GM21390 (cell line): Measurements from ENCODE around the gene PLCB1.
A peak's percentile ranks its signal among the peaks of the same experiment; 100 is the strongest.
"Not testable (repeated sequence)": the region's sequence is repeated elsewhere in the genome, so short reads cannot be mapped to it uniquely, and the experiment has no call there.

ENCODE experiments used
- ATAC-seq: cut with Tn5 transposase; IDR thresholded peaks from one replicate; pipeline ENCODE4 v1.9.1; 2021; ENCODE audit not compliant: unreplicated experiment

PLCB1 gene

DNA sequence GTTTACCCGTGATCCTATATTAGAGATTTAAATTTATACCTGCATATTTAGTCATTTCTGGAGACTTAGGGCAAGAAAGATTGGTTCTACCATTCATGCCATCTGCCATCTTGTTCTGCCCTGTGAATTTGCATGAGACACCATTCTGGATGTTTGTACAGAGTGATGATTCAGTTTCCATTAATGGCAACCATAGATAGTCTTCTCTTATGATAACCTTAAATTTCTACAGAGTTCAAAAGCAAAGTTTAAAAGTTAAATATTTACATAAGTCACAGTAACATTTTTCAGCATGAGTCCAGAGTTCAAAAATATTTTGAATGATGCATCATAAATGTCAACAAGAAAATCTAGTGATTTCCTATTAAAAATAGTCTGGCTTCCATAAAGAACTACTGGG lies 23.2 kb downstream of the PLCB1 start:
- ATAC-seq, result no peak

DNA sequence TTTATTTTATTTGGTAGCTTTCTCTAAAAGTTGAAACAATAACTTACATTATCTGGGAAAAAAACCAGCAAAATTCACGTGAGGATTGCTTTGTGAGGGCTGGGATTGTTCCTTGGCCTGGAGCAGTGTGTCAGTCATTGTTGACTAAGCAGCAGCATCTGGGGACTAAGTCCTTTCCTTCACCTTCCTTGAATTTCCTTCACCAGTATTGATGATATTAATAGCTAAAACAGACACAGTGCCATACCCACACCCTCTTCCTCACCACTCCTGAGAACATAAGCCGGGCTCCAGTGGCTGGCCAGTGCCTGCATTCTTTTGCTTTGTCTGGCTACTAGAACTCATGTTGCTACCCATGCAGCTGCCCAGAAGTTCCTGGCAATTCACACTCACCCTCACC lies 23.7 kb downstream of the PLCB1 start:
- ATAC-seq, result no peak

DNA sequence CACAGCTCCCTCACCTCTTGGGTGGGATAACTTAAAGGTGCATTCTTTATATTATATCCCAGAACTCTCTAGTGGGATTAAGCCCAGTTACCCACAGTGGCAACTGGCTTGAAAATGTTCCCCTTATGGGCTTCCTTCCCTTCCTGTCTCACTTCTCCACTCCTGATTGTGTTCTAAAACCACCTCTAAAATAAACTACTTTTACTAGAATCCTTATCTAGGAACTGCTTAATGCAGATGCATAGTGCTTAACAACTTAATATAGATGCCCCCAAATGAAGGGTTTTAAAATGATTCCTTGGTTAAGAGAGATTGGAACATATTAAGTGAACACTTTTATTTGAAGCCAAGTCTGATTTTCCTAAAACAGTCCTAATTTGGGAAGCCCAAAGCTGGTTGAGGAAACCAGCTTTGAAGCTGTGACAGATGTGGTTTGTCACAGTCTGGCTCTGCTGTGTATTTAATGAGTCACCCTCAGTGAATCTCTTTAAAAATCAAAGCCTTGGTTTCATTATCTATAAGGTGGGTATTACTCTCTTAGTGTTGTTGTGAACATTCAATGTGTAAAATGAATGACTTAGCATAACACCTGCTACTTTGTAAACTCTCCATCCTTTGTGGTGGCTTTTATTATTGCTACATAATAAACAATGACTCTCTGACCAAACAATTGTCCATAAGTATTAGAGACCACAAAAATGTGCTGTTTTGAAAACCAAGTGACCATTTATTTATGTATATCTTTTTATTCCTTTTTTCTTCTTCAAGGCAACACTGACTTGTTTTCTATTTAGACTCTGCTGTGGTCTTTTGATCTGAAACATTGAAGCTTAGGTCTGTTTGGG lies 24.4 kb downstream of the PLCB1 start:
- peak; percentile 62 for ATAC-seq

GRCh38 chr20:8159217-8159616 lies 27.2 kb downstream of the PLCB1 start:
- ATAC-seq, result not testable (repeated sequence)

GRCh38 chr20:8161264-8162071 lies 29.4 kb downstream of the PLCB1 start:
- no peak for ATAC-seq

DNA sequence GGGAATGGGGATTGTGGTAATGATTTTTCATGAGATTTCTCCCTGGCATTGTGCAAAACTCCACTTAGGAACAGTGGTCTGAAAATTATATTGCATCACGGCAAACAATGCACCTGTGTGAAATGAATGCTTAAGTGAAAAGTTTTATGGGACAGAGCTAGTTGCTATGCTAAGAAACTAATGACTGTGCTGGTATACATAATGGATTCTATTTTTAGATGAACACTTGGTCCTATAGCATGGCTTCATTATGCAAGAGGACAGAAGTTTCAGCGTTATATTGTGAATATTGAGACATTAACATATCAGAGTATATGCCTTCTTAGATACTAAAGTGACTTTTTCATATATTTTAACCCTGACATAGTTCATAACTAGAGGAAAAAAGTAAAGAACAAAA lies 30.5 kb downstream of the PLCB1 start:
- no peak for ATAC-seq

- ATAC-seq, result no peak
These were observed 31.5 kb downstream of the PLCB1 start for GRCh38 chr20:8163543-8163942.

DNA sequence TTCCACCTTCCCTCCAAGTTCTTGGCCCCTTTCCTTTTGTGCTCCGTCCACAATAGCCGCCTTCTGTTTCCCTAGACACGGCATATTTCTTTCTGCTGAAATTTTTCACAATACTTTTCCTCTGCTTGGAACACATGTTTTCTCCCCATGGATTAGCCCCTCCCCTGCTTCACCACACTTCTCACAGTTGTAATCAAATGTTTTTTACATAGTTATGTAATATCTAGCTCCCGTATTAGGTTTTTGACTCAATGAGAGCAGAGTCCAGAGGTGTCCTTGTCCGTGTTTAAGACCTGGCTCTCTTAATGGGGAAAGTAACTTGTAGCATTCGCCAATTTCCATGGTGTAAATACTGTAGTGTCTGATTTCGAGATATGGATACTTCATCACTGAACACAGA lies 34.7 kb downstream of the PLCB1 start:
- no peak for ATAC-seq

- no peak for ATAC-seq
These were observed 36.8 kb downstream of the PLCB1 start for GRCh38 chr20:8168785-8169288.

- ATAC-seq, result no peak
These were observed 38.9 kb downstream of the PLCB1 start for GRCh38 chr20:8170921-8171320.

GRCh38 chr20:8172191-8172590 lies 40.1 kb downstream of the PLCB1 start:
- no peak for ATAC-seq

DNA sequence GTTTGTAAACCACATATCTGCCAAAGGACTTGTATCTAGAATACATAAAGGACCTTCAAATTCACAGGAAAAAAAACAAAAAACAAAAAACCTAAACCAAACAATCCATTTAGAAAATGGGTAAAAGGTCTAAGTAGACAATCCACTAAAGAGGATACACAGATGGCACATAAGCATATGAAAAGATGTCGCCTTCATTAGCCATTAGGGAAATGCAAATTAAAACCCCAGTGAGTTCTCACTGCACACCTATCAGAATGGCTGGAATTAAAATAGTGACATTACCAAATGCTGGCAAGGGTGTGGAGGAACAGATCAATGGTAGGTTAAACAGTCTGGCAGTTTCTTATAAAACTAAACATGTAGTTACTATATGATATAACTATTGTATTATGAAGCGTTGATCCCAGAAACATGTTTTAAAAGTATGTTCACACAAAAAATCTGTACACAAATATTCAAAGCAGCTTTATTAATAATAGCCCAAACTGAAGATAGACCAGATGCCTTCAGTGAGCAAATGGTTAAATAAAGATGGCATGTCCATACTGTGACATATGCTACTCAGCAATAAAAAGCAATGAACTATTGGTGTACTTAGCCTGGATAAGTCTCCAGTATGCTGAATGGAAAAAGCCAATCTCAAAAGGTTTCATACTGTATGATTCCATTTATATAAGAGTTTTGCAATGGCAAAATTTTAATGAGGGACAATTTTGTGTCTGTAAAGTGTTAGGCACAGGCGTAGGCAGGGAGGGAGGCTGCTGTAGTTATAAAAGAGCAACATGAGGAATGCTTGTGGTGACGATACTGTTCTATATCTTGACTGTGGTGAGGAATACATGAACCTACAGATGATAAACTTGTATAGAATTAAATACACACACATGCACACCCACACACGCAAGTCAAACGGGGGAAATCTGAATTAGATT lies 43.9 kb downstream of the PLCB1 start:
- ATAC-seq, result no peak

DNA sequence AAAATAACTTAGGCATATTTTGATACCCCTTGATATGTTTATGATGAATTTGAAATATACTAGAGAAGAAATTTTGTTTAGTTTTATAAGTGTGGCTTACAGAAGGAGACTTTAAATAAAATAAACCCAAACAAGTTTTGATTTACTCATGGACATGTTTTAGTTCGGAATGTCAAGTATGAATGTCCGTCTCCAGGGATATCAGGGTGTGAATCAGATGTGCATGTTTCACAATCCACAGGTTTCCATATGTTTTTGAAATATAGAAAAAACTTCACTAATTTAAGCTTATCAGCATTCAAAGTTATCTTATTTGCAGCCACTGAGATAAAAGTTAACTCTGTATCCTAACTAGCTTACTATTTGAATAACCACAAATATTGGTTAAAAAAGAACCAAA lies 51.5 kb downstream of the PLCB1 start:
- ATAC-seq, result no peak

- no peak for ATAC-seq
These were observed 55.7 kb downstream of the PLCB1 start for GRCh38 chr20:8187740-8188139.

DNA sequence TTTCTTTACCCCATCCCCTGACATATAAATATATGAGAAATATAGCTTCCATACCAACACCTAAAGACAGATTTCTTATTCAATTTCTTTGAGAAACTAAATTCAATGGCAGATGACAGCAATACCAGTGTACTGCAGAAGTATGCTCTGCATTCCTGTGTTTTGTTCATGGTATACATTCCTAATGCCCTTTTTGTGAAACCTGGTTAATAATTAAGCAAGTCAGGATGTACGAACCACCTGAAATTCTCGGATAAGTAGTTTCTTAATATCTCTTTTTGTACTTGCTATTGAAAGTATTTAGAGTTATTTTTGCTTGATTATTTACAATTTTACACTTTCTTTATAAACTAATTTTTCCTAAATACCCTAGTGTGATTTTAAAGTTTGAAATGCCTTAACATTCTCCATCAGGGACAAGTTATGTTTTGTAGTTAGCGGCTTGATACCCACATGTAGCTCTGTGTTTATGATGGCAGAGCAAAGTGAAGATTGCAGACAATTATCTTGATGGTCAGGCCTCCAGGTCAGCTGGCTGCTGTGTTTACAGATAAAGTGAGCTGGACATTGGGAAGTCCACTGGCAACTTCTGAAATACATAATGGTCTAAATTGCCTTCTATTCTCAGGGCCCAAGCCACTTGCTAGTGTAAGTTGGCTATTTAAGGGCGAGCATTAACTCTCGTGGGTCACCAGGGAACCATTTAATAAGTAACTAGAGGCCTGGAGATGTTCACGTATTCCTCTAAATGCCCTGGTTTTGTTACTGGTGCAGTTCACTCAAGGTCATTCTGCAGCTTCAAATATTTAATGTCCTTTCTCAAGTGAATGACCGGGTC lies 58.2 kb downstream of the PLCB1 start:
- no peak for ATAC-seq

DNA sequence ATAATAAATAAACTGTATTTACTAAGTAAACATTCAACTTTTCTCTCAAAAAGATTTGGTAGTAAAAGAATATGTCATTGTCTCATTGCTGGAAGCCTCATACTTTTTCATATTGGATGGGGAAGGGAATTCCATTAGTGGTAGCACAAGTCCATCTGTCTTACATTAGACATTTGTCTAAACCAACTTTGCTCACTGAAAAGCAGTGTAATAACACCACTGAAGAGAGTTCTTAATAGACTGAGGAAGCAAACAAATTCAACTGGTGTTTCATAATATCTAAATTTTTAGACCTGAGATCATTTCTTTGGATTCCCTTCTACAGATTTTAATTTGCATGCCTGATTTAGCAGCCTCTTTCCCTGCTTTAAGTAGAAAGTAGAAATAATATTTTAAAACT lies 62.7 kb downstream of the PLCB1 start:
- no peak for ATAC-seq

DNA sequence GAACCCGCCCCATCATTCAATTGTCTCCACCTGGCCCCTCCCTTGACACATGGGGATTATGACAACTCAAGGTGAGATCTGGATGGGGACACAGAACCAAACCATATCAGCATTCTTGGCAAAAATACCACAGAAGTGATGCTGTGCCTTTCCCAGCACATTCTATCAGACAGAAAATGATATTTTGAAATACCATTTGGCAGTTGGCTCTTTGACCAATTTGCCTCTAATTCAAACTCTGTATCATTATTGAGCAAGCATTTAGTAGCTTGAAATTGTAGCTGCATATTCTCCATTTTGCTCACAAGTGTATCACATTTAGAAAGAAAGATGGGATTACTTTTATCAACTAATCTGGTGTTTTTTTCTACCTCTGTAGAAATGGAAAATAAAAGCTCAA lies 64.0 kb downstream of the PLCB1 start:
- no peak for ATAC-seq

- ATAC-seq, result no peak
These were observed 68.2 kb downstream of the PLCB1 start for GRCh38 chr20:8200220-8200619.

DNA sequence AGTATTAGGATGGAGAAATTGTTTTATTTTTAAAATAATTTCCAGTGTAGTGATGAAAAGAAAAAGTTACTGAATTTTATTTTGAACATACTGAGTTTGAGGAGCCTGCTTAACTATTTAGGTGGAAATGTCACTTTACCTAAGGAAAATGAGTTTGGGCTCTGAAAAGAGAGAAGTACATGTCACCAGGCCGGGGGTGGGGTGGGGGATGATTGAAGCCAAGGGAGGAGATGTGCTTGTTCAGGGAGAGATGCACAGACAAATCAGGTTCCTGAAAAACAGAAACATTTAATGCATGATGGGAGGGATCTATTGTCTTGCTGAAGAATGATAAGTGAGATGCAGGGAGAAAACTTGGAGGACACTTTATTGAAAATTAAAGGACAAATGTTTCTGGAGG lies 71.3 kb downstream of the PLCB1 start:
- no peak for ATAC-seq

GRCh38 chr20:8205996-8206395 lies 73.9 kb downstream of the PLCB1 start:
- no peak for ATAC-seq
